22Rv1 (cell line): Measurements from ENCODE around the gene ZNF500.

Source experiments
- ZFX ChIP-seq: fragments of 450-650 bp; IDR thresholded peaks from 2 replicates; pipeline ENCODE4 v1.6.1; 2017; ENCODE audit warnings: antibody characterized with exemption, borderline replicate concordance
- TF ChIP-seq, protein P1 (sequence below): fragments of 450-650 bp; IDR thresholded peaks from 2 replicates; pipeline ENCODE4 v1.5.1; 2017; ENCODE audit warnings: mild to moderate bottlenecking

GRCh38 chr16:4777339-4778049 is 10.5 kb upstream of the ZNF500 start:
- TF ChIP-seq, protein P1, sequence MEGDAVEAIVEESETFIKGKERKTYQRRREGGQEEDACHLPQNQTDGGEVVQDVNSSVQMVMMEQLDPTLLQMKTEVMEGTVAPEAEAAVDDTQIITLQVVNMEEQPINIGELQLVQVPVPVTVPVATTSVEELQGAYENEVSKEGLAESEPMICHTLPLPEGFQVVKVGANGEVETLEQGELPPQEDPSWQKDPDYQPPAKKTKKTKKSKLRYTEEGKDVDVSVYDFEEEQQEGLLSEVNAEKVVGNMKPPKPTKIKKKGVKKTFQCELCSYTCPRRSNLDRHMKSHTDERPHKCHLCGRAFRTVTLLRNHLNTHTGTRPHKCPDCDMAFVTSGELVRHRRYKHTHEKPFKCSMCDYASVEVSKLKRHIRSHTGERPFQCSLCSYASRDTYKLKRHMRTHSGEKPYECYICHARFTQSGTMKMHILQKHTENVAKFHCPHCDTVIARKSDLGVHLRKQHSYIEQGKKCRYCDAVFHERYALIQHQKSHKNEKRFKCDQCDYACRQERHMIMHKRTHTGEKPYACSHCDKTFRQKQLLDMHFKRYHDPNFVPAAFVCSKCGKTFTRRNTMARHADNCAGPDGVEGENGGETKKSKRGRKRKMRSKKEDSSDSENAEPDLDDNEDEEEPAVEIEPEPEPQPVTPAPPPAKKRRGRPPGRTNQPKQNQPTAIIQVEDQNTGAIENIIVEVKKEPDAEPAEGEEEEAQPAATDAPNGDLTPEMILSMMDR, result no peak
- TF ChIP-seq ZFX, result no peak
